Measurements from ENCODE around the gene IFT20. TPM values are rescaled to one million over a fixed set of nuclear protein-coding genes. Genes with fewer than 3 reads are reported as not detected.
A peak's percentile ranks its signal among the peaks of the same experiment; 100 is the strongest.

The IFT20 gene
- polyA plus RNA-seq, 1 donor (not counting 4 experiments of a cell fraction or from before 2014, with no cell fraction given) = 28.7 TPM

GRCh38 chr17:28345419-28346198 is 10.3 kb upstream of the IFT20 start:
- Histone ChIP-seq H2AFZ (ENCODE audit: control insufficient read depth, low read length) (no peak overlapping the region), H3K79me2 (ENCODE audit: control insufficient read depth, insufficient read depth, low read length) (peaks cover 6% of the 10 kb centered on the region), H3K9me3 (ENCODE audit: control insufficient read depth, low read depth, low read length) (no peaks in the 10 kb centered on the region), H3K36me3 (ENCODE audit: control insufficient read depth in 2 of 2, extremely low read depth in 1 of 2, insufficient read depth in 2 of 2, low read length in 2 of 2) (peaks cover 56 to 61% of the 10 kb centered on the region in 2 experiments), H3K4me3 (ENCODE audit: control insufficient read depth in 2 of 3, extremely low read depth in 1 of 3, insufficient read depth in 2 of 3, low read depth in 1 of 3, low read length in 3 of 3) (no peak overlapping the region), H3K4me1 (ENCODE audit: control insufficient read depth, extremely low read depth, insufficient read depth, low read length) (peaks cover 29% of the 10 kb centered on the region), H3K4me2 (ENCODE audit: control insufficient read depth, extremely low read depth, insufficient read depth, low read depth, low read length) (no peak overlapping the region), H3K27me3 (ENCODE audit: control insufficient read depth, extremely low read depth, insufficient read depth, low read length) (no peaks in the 10 kb centered on the region), H3K9ac (ENCODE audit: control insufficient read depth, extremely low read depth, insufficient read depth, low read length) (no peak overlapping the region), H3K27ac (ENCODE audit: control insufficient read depth, insufficient read depth, low read length) (peak overlapping the region; percentile 58), H3K9me1 (ENCODE audit: control insufficient read depth, extremely low read depth, insufficient read depth, low read length) (no peaks in the 10 kb centered on the region), H4K20me1 (ENCODE audit: control insufficient read depth, extremely low read depth, insufficient read depth, low read length) (no peaks in the 10 kb centered on the region)
- FAIRE-seq = peak; percentile 72
- dilution Hi-C loops (cut with MboI; ENCODE audit: extremely low pct_ligation_motif_present, low sequenced_read_pairs) = no loop called here
- TF ChIP-seq CTCF (optimal IDR thresholded peaks at IDR 0.05 in 1 of 3, IDR thresholded peaks at IDR 0.05 in 1 of 3, conservative IDR thresholded peaks at IDR 0.05 in 1 of 3; ENCODE audit: extremely low read depth in 1 of 3, insufficient read depth in 2 of 3, low read length in 3 of 3) (no peak), EZH2 (IDR thresholded peaks at IDR 0.05; ENCODE audit: low read length) (no peak)
- no peak for DNase-seq (ENCODE audit: low read depth, low spot score)

DNA sequence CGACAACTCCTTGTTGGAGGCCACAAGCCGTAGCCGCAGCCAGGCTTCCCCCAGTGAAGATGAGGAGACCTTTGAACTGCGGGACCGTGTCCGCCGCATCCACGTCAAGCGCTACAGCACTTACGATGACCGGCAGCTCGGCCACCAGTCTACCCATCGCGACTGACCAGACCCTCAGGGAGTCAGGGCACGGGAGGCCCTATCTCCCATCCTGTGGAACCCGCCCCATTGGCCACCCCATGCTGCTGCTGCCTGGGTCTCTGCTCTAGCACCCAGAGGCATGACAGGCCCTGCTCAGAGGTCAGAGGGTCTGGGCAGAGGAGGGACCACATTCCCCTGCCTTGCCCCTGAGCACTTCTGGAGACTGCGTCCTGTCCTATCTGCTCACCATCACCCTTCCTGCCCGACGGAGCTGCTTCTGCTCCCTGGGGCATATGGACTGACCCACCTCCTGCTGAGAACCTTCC is 9.2 kb upstream of the IFT20 start:
- dilution Hi-C loops (cut with MboI; ENCODE audit: extremely low pct_ligation_motif_present, low sequenced_read_pairs) = no loop called here
- FAIRE-seq (no peak), DNase-seq (ENCODE audit: low read depth, low spot score) (no peak)
- Histone ChIP-seq H2AFZ (ENCODE audit: control insufficient read depth, low read length) (no peak overlapping the region), H3K27me3 (ENCODE audit: control insufficient read depth, extremely low read depth, insufficient read depth, low read length) (no peaks in the 10 kb centered on the region), H3K4me1 (ENCODE audit: control insufficient read depth, extremely low read depth, insufficient read depth, low read length) (peaks cover 30% of the 10 kb centered on the region), H3K79me2 (ENCODE audit: control insufficient read depth, insufficient read depth, low read length) (peaks cover 16% of the 10 kb centered on the region), H3K9me1 (ENCODE audit: control insufficient read depth, extremely low read depth, insufficient read depth, low read length) (peaks cover under 1% of the 10 kb centered on the region), H4K20me1 (ENCODE audit: control insufficient read depth, extremely low read depth, insufficient read depth, low read length) (peaks cover 3% of the 10 kb centered on the region), H3K36me3 (ENCODE audit: control insufficient read depth in 2 of 2, extremely low read depth in 1 of 2, insufficient read depth in 2 of 2, low read length in 2 of 2) (peaks cover 64 to 68% of the 10 kb centered on the region in 2 experiments), H3K4me3 (ENCODE audit: control insufficient read depth in 2 of 3, extremely low read depth in 1 of 3, insufficient read depth in 2 of 3, low read depth in 1 of 3, low read length in 3 of 3) (no peak overlapping the region), H3K27ac (ENCODE audit: control insufficient read depth, insufficient read depth, low read length) (no peak overlapping the region), H3K9me3 (ENCODE audit: control insufficient read depth, low read depth, low read length) (no peaks in the 10 kb centered on the region), H3K9ac (ENCODE audit: control insufficient read depth, extremely low read depth, insufficient read depth, low read length) (no peak overlapping the region), H3K4me2 (ENCODE audit: control insufficient read depth, extremely low read depth, insufficient read depth, low read depth, low read length) (no peak overlapping the region)
- TF ChIP-seq EZH2 (IDR thresholded peaks at IDR 0.05; ENCODE audit: low read length) = no peak
- TF ChIP-seq CTCF (optimal IDR thresholded peaks at IDR 0.05 in 1 of 3, IDR thresholded peaks at IDR 0.05 in 1 of 3, conservative IDR thresholded peaks at IDR 0.05 in 1 of 3; ENCODE audit: extremely low read depth in 1 of 3, insufficient read depth in 2 of 3, low read length in 3 of 3) = no peak

Measured in keratinocyte (primary cell).